KMS-11 (cell line): Measurements from ENCODE around the gene P2RY2.
A peak's percentile ranks its signal among the peaks of the same experiment; 100 is the strongest.

Source experiments
- H2AFZ ChIP-seq: fragments of 200-600 bp; sonication (generic); 2 replicates; pipeline ENCODE4 v1.6.1; 2016; ENCODE audit warnings: antibody characterized with exemption, mixed run types, low read depth
- H3K27ac ChIP-seq: fragments of 200-600 bp; sonication (generic); 2 replicates; pipeline ENCODE4 v1.6.1; 2016; ENCODE audit warnings: mild to moderate bottlenecking, mixed run types
- H3K27me3 ChIP-seq: fragments of 200-600 bp; sonication (generic); 2 replicates; pipeline ENCODE4 v1.6.1; 2017; ENCODE audit warnings: mild to moderate bottlenecking, low read depth, mixed run types, moderate library complexity; ENCODE audit not compliant: insufficient read depth
- H3K36me3 ChIP-seq: fragments of 200-600 bp; sonication (generic); 2 replicates; pipeline ENCODE4 v1.6.1; 2017; ENCODE audit warnings: mild to moderate bottlenecking, mixed run types; ENCODE audit not compliant: insufficient read depth
- H3K4me1 ChIP-seq: fragments of 200-600 bp; sonication (generic); 2 replicates; pipeline ENCODE4 v1.6.1; 2016; ENCODE audit warnings: mild to moderate bottlenecking, low read depth, mixed run types; ENCODE audit not compliant: poor library complexity, severe bottlenecking
- H3K4me2 ChIP-seq: fragments of 200-600 bp; sonication (generic); 2 replicates; pipeline ENCODE4 v1.7.0; 2016; ENCODE audit warnings: mild to moderate bottlenecking, mixed run types
- H3K4me3 ChIP-seq: fragments of 200-600 bp; sonication (generic); IDR thresholded peaks from 2 replicates; pipeline ENCODE4 v1.6.1; 2017; ENCODE audit warnings: low read depth, low read length, mixed read lengths; ENCODE audit not compliant: insufficient read depth
- H3K79me2 ChIP-seq: fragments of 200-600 bp; sonication (generic); 2 replicates; pipeline ENCODE4 v1.6.1; 2016; ENCODE audit warnings: low read depth, mixed run types; ENCODE audit not compliant: insufficient read depth
- H3K9ac ChIP-seq: fragments of 200-600 bp; sonication (generic); 2 replicates; pipeline ENCODE4 v1.6.1; 2016; ENCODE audit warnings: mild to moderate bottlenecking, mixed run types
- H4K20me1 ChIP-seq: fragments of 200-600 bp; sonication (generic); 2 replicates; pipeline ENCODE4 v1.6.1; 2016; ENCODE audit warnings: mild to moderate bottlenecking, mixed run types; ENCODE audit not compliant: insufficient read depth
- TF ChIP-seq, protein P1 (sequence below): fragments of 200-600 bp; sonication (generic); conservative IDR thresholded peaks from 2 replicates; pipeline ENCODE4 v1.6.1; 2017; ENCODE audit warnings: low read depth, mild to moderate bottlenecking, antibody characterized with exemption, low read length, moderate library complexity, mixed read lengths

Gene P2RY2

DNA sequence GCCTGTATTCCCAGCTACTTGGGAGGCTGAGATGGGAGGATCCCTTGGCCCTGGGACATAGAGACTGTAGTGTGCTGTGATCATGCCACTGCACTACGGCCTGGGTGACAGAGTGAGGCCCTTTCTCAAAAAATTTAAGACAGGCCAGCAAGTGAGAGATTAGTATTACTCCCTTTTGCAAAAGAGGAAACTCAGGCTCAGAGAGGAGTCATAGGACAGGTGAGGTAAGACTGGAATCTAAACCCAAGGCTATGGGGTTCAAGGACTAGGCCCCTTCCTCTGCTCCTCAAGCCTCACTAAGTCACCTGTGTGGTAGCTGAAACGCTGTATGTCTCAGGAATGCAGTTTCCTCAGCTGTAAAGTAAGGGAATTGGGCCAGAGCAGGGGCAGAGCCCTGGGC is 1.6 kb upstream of the P2RY2 start:
- Histone ChIP-seq H3K9ac (no peak overlapping the region), H3K4me1 (no peaks in the 10 kb centered on the region), H3K27ac (no peak overlapping the region), H3K4me2 (no peak overlapping the region), H3K4me3 (no peak overlapping the region), H3K27me3 (no peaks in the 10 kb centered on the region), H4K20me1 (no peaks in the 10 kb centered on the region), H3K36me3 (no peaks in the 10 kb centered on the region), H2AFZ (no peak overlapping the region), H3K79me2 (no peaks in the 10 kb centered on the region)
- TF ChIP-seq, protein P1, sequence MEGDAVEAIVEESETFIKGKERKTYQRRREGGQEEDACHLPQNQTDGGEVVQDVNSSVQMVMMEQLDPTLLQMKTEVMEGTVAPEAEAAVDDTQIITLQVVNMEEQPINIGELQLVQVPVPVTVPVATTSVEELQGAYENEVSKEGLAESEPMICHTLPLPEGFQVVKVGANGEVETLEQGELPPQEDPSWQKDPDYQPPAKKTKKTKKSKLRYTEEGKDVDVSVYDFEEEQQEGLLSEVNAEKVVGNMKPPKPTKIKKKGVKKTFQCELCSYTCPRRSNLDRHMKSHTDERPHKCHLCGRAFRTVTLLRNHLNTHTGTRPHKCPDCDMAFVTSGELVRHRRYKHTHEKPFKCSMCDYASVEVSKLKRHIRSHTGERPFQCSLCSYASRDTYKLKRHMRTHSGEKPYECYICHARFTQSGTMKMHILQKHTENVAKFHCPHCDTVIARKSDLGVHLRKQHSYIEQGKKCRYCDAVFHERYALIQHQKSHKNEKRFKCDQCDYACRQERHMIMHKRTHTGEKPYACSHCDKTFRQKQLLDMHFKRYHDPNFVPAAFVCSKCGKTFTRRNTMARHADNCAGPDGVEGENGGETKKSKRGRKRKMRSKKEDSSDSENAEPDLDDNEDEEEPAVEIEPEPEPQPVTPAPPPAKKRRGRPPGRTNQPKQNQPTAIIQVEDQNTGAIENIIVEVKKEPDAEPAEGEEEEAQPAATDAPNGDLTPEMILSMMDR, result no peak

GRCh38 chr11:73217131-73217809 is 811 bp upstream of the P2RY2 start:
- Histone ChIP-seq H3K4me2 (peak overlapping the region; percentile 63; the same call in 1 of the 2 replicates), H3K36me3 (no peaks in the 10 kb centered on the region), H4K20me1 (no peaks in the 10 kb centered on the region), H3K9ac (no peak overlapping the region), H3K79me2 (no peaks in the 10 kb centered on the region), H3K4me3 (no peak overlapping the region), H3K27me3 (no peaks in the 10 kb centered on the region), H3K4me1 (no peaks in the 10 kb centered on the region), H2AFZ (peak overlapping the region; percentile 92; the same call in 1 of the 2 replicates), H3K27ac (no peak overlapping the region)
- TF ChIP-seq, protein P1, result no peak

DNA sequence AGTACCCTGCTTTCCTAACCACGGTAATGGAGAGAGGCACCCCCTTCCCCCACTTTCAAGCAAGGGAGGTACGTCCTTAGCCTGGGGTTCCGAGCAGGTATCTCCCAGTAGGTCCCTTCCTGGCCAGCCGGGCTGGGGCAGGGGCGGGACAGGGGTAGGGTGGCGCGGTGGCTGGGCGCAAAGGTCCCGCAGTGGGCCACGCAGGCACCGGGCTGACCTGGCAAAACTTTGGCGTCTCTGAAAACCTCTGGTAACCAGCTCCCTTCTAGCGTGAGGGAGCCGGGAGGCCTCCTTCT is 323 bp upstream of the P2RY2 start:
- no peaks in the 10 kb centered on the region for H4K20me1 ChIP-seq
- no peaks in the 10 kb centered on the region for H3K4me1 ChIP-seq
- peak overlapping the region; percentile 52; the same call in 1 of the 2 replicates for H3K9ac ChIP-seq
- TF ChIP-seq, protein P1, result no peak
- no peak overlapping the region for H3K4me3 ChIP-seq
- H3K79me2 ChIP-seq, result no peaks in the 10 kb centered on the region
- no peaks in the 10 kb centered on the region for H3K27me3 ChIP-seq
- peak overlapping the region; percentile 92 for H2AFZ ChIP-seq
- H3K36me3 ChIP-seq, result no peaks in the 10 kb centered on the region
- H3K4me2 ChIP-seq, result peak overlapping the region; percentile 63
- H3K27ac ChIP-seq, result no peak overlapping the region

GRCh38 chr11:73218830-73219215 is 742 bp downstream of the P2RY2 start:
- Histone ChIP-seq H4K20me1 (no peaks in the 10 kb centered on the region), H3K27ac (no peak overlapping the region), H3K4me2 (peak overlapping the region; percentile 63), H3K4me3 (no peak overlapping the region), H3K4me1 (no peaks in the 10 kb centered on the region), H3K36me3 (no peaks in the 10 kb centered on the region), H3K79me2 (no peaks in the 10 kb centered on the region), H2AFZ (peak overlapping the region; percentile 92), H3K27me3 (no peaks in the 10 kb centered on the region), H3K9ac (peak overlapping the region; percentile 52; the same call in 1 of the 2 replicates)
- TF ChIP-seq, protein P1, result no peak
